Heart right ventricle (tissue), 16 donors: ENCODE results near the gene POLD1. TPM values are rescaled to one million over a fixed set of nuclear protein-coding genes. Genes with fewer than 3 reads are reported as not detected.
"Not testable (repeated sequence)": the region's sequence is repeated elsewhere in the genome, so short reads cannot be mapped to it uniquely, and the experiment has no call there.

ENCODE experiments used
- ATAC-seq, 8 donors: fragments of 200-7000 bp; cut with Tn5 transposase; one replicate each; pipeline ENCODE4 v1.9.1; 2020; ENCODE audit warnings: mild to moderate bottlenecking in 8 of 8, moderate library complexity in 8 of 8, moderate number of reproducible peaks in 1 of 8
- DNase-seq, 2 donors: peaks; one replicate each; pipeline ENCODE4 v3.0.0-alpha.2; 2020
- H3K27ac ChIP-seq, 10 donors: fragments of 200-600 bp; sonication (generic) in 2 of 10; one replicate each; pipeline versions ENCODE4 v1.5.0 to v1.8.0; 2020 to 2022; ENCODE audit warnings: mild to moderate bottlenecking in 3 of 10
- H3K27me3 ChIP-seq, 7 donors: fragments of 200-600 bp; one replicate each; pipeline ENCODE4 v1.8.0; 2021 to 2022; ENCODE audit warnings: mild to moderate bottlenecking in 2 of 7
- H3K36me3 ChIP-seq, 9 donors: fragments of 200-600 bp; sonication (generic) in 1 of 9; one replicate each; pipeline versions ENCODE4 v1.5.0 to v1.8.0; 2020 to 2022; ENCODE audit warnings: mild to moderate bottlenecking in 2 of 9
- H3K4me1 ChIP-seq, 9 donors: fragments of 200-600 bp; sonication (generic) in 1 of 9; one replicate each; pipeline versions ENCODE4 v1.5.0 to v1.8.0; 2020 to 2022; ENCODE audit warnings: mild to moderate bottlenecking in 4 of 9
- H3K4me3 ChIP-seq, 10 donors: fragments of 200-600 bp; sonication (generic) in 2 of 10; one replicate each; pipeline versions ENCODE4 v1.5.0 to v1.8.0; 2020 to 2022; ENCODE audit warnings: mild to moderate bottlenecking in 7 of 10, moderate library complexity in 2 of 10
- H3K9me3 ChIP-seq, 11 donors: fragments of 200-600 bp in 10 of 11; sonication (generic) in 2 of 11; one replicate each; pipeline versions ENCODE4 v1.5.0 to v1.8.0; 2013 to 2022; ENCODE audit warnings: mild to moderate bottlenecking in 2 of 11, control low read depth in 1 of 11, moderate library complexity in 1 of 11
- CTCF ChIP-seq, 9 donors: fragments of 200-600 bp; sonication (generic) in 2 of 9; IDR thresholded peaks; one replicate each; pipeline versions ENCODE4 v1.5.0 to v1.8.0; 2021 to 2022; ENCODE audit warnings: antibody characterized with exemption in 9 of 9, mild to moderate bottlenecking in 5 of 9, moderate library complexity in 1 of 9
- WGBS, 2 donors: extraction: QIAGEN DNeasy Blood & Tissue Kit; methylation state at CpG; one replicate each; pipeline ENCODE4 v1.1.7; 2013; ENCODE audit warnings: inconsistent platforms in 1 of 2; 5-methylcytosine and 5-hydroxymethylcytosine counted together
- intact Hi-C, 10 donors: fragments of 100-400 bp; cut with DNase I; formaldehyde crosslinking; loops; one replicate each; pipeline versions ENCODE4 v1.11.1 to v1.14.2; 2022
- polyA plus RNA-seq, 2 donors: library from polyadenylated mRNA; stranded (reverse); fragments of 200-250 nt; gene quantifications; one replicate each; pipeline ENCODE4 v1.2.3, GENCODE V29; 2013
- total RNA-seq, 10 donors: library from RNA; stranded (reverse); fragmentation: NEBNext Ultra II Directional in 3 of 10; extraction: Animal tissue kit (Norgen Biotek cat#: 25700) in 3 of 10; gene quantifications; one replicate each; pipeline versions ENCODE4 v1.2.1 to v1.2.4, GENCODE V29; 2021 to 2023
- donor health status: Arrhythmogenic right ventricular cardiomyopathy.
- donor health status: ischemic (EF 13 %, LVEDD 7.1; RV severe dilation, severe dysfunction).
- donor health status: healthy with polysubstance abuse.
- donor health status: DM: no; HTN: yes; CAD: no.
- donor health status: DM: no; HTN: no; CAD: no.
- donor health status: ischemic (EF 25% LVEDD 6.9; RV normal size, moderate dysfunction).
- donor health status: ischemic (EF 25% LVEDD 5.7; RV mildly dilated, moderate dysfunction).
- donor health status: healthy.
- donor health status: DM: yes; HTN: yes; CAD: no.
- donor health status: Ischemic cardiomyopathy.
- donor health status: ischemic (EF 35%, LVEDD 5.7; RV mildly dilated, moderate dysfunction).
- donor health status: nonischemic (EF 11% LVEDD 7.7; RV severe dilation, severe dysfunction).
- donor health status: DM: yes; HTN: yes; CAD: no.
- donor health status: PGD.
- donor health status: ischemic (EF 29% LVEDD 5.4; RV normal size, mild dysfunction).
- donor health status: nonischemic (EF 23%, LVEDD 6.1; RV moderate dilation, normal function).

POLD1 gene
- total and polyA plus RNA-seq, 12 donors = 4.2 to 28.3 (median 11.3) TPM

GRCh38 chr19:50435627-50436026 is 51.5 kb downstream of the POLD1 start:
- intact Hi-C loops = no loop called here
- H3K27me3 ChIP-seq = peaks cover 0 to 36% (median 11%) of the 10 kb centered on the region in 7 donors
- DNase-seq = no peak
- H3K4me3 ChIP-seq = no peak overlapping the region
- H3K9me3 ChIP-seq = no peaks in the 10 kb centered on the region
- no peak for TF ChIP-seq CTCF (IDR thresholded peaks at IDR 0.05)
- no peak for ATAC-seq
- H3K4me1 ChIP-seq = peaks cover 0 to 22% (median 15%) of the 10 kb centered on the region in 9 donors
- H3K27ac ChIP-seq = no peak overlapping the region
- H3K36me3 ChIP-seq = no peaks in the 10 kb centered on the region
- 71 to 74% methylated on average over 12 of the region's 12 CpGs for WGBS, 2 donors

- intact Hi-C loops = no loop called here
Measured at GRCh38 chr19:50437862-50438449, 53.8 kb downstream of the POLD1 start.

GRCh38 chr19:50439130-50439529 is 55.0 kb downstream of the POLD1 start:
- H3K4me3 ChIP-seq, H3K4me1 ChIP-seq, H3K27ac ChIP-seq, intact Hi-C loops, ATAC-seq, H3K9me3 ChIP-seq, H3K36me3 ChIP-seq, DNase-seq, H3K27me3 ChIP-seq: not testable (repeated sequence)
- WGBS, 2 donors = 60 to 64% methylated on average over 2 of the region's 2 CpGs

More at GRCh38 chr19:50437862-50438449, 53.8 kb downstream of the POLD1 start:
- WGBS, 2 donors = 88 to 94% methylated on average over 5 of the region's 5 CpGs
- Histone ChIP-seq H3K4me3 (no peak overlapping the region), H3K9me3 (no peaks in the 10 kb centered on the region), H3K36me3 (no peaks in the 10 kb centered on the region), H3K4me1 (peaks cover 0 to under 1% (median 0%) of the 10 kb centered on the region in 9 donors), H3K27ac (no peak overlapping the region), H3K27me3 (peaks cover 0 to 17% (median 1%) of the 10 kb centered on the region in 7 donors)
- TF ChIP-seq CTCF (IDR thresholded peaks at IDR 0.05) = no peak
- no peak for DNase-seq
- no peak for ATAC-seq

- H3K27me3 ChIP-seq = peaks cover 0 to 5% (median 0%) of the 10 kb centered on the region in 7 donors
- H3K4me1 ChIP-seq = no peaks in the 10 kb centered on the region
- DNase-seq = no peak
- ATAC-seq = no peak
- no peak overlapping the region for H3K4me3 ChIP-seq
- H3K27ac ChIP-seq = no peak overlapping the region
- 74 to 77% methylated on average over 1 of the region's 1 CpG for WGBS, 2 donors
- intact Hi-C loops = no loop called here
- no peaks in the 10 kb centered on the region for H3K36me3 ChIP-seq
- TF ChIP-seq CTCF (IDR thresholded peaks at IDR 0.05) = no peak
- peaks cover 0 to 5% (median 0%) of the 10 kb centered on the region in 11 donors for H3K9me3 ChIP-seq
Measured at GRCh38 chr19:50444059-50444458, 59.9 kb downstream of the POLD1 start.

GRCh38 chr19:50447053-50447452 is 62.9 kb downstream of the POLD1 start:
- ATAC-seq (no peak), DNase-seq (no peak)
- peaks cover 0 to 5% (median 0%) of the 10 kb centered on the region in 11 donors for H3K9me3 ChIP-seq
- intact Hi-C loops = no loop called here
- no peak overlapping the region for H3K27ac ChIP-seq
- TF ChIP-seq CTCF (IDR thresholded peaks at IDR 0.05) = no peak
- WGBS, 2 donors = 82 to 84% methylated on average over 5 of the region's 5 CpGs
- no peaks in the 10 kb centered on the region for H3K36me3 ChIP-seq
- H3K4me1 ChIP-seq = no peaks in the 10 kb centered on the region
- H3K27me3 ChIP-seq = peaks cover 0 to 19% (median 9%) of the 10 kb centered on the region in 7 donors
- no peak overlapping the region for H3K4me3 ChIP-seq
